GM19025 (cell line): ENCODE results near the gene RYR2.

Experiments used
- ATAC-seq: cut with Tn5 transposase; IDR thresholded peaks from one replicate; pipeline ENCODE4 v1.9.1; 2021; ENCODE audit warnings: mild to moderate bottlenecking, low read depth, moderate library complexity; ENCODE audit not compliant: unreplicated experiment

Gene RYR2

DNA sequence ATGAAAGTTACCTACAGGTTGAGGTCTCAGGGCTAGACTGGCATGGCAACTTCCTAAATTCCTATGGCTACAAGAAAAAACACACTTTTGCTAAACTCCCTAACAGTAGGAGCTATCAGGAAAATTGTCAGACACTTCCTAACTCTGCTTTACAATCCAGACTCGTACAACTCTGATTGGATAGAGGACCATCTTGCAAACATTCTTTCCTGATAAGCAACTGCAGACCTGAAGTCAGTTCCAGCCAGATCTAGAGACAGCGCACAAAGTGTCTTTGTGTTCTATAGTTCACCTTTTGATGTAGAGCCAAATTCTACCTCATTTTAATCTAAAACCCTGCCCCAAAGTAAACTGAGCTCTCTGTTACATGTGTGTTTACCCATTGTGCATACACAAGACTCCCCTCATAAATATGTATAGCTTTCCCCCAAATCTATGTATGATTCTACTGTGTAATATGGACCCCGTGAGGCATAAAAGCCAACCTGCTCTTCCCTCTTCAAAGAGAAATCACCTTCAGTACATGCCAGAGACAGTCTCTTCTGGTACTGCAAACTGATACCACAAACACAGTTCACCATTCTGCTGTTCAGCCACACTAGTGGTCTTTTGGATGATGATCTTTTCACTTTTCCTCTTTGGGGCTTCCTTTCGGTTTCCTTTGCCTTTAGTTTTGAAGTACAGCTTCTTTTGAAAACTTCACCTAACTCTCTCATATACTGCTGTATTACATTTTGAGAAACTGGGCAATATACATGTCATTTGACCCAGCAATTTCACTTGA is 827.0 kb downstream of the RYR2 start:
- no peak for ATAC-seq

DNA sequence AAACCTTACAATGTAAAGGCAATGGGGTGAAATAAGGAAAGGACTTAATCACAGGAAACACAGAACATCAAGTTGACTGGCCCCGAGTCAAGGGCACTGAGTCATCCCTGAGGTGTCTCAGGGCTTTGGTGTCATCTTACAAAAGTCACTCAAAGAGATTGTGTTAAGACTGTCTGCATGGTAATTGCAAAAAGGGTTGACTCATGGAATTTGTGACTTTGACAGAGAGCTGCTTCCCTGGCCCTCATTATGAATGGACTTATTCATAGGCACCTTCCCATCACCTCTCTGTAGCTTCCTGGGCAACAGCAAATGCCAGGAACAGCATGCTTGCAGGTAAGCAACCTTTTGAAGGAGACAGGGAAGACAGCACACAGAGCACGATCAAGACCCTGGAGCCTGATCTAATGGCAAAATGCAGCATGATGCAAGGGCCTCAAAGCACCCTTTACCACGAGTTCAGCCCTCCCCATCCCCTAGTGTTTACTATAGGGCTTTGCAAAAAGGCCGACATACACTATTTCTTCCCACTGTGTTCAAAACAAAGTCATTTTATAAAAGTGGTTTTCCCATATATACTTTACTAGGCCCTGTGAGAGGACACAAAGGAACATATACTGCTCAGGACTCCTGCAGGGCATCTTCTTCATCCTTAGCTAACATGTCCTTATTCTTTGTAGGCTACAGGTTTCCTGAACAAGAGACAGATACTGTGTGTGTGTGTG is 831.7 kb downstream of the RYR2 start:
- no peak for ATAC-seq

DNA sequence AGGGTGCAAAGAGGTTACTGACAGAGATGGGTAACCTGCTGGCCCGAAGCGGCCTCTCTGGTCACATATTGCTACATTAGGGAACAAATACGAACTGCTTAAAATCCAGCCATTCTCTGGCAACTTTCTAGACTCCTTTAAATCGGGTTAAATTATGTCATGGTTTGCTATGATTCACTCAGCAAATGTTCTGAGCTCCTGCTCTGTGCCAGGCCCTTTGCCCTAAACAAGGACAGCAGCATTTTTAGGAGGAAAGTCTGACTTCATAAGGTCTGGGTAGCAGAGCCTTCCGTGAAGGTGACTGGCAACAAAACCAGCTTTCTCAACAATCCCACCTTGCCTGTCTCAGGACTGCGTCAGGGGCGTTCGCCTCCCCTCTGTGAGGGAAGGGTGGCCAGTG is 833.3 kb downstream of the RYR2 start:
- ATAC-seq = no peak

DNA sequence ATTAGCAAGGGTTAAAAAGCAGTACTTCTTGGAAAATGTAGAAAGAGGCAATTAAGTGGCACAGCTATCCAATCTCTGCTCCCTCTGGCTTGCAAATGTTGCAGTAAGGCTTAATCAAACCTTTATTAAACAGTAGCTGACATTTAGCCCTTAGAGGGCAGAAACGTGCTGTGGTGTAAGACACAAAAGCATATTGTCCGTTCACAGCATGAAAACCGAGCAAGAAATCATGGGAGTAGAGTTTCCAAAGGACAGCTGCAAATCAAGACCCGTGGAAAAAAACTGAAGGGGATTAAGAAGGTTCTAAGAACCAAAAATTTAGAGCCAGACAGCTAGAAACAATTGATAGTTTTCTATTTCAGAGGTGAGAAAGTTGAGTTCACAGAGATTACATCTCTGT is 835.6 kb downstream of the RYR2 start:
- ATAC-seq = no peak

DNA sequence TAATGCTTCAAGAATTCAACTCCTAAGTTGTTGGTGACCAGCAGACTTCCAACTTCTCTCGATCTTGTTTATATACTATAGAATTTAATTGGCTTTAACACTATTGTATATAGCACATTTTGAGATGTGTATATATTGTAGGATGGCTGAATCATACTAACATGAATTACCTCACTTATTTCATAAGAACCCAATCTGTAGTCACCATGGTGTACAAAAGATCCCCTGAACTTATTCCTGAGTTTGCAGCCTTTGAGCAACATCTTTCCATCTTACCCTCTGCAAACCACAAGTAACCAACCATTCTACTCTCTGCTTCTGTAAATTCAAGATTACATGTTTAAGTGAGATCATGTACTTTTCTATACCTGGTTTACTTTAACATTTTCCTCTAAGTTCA is 836.4 kb downstream of the RYR2 start:
- no peak for ATAC-seq

DNA sequence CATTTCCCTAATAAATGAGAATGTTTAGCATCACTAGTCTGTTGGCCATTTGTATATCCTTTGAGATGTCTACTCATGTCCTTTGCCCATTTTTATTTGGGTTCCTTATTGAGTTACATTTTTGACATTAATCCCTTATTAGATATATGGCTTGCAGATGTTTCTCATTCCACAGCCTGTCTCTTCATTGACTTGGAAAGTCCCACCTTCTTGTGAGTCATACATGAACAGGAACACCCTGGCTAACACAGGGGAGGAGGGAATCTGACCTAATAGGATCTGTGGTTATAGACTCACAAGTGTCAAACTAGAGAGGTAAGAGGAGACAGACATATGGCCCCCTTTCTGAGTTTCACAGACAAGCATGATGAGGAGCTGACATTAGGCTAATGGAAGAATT is 837.2 kb downstream of the RYR2 start:
- no peak for ATAC-seq
